Neutrophil (primary cell): ENCODE data around the gene MRPL34.
A peak's percentile ranks its signal among the peaks of the same experiment; 100 is the strongest.

Experiments
- H3K27ac ChIP-seq: fragments of 200-600 bp; sonication (generic); 2 replicates; pipeline ENCODE4 v1.5.1; 2016; ENCODE audit warnings: mild to moderate bottlenecking, moderate library complexity
- H3K27me3 ChIP-seq: fragments of 200-600 bp; sonication (generic); 2 replicates; pipeline ENCODE4 v1.6.0; 2016; ENCODE audit warnings: mild to moderate bottlenecking
- H3K36me3 ChIP-seq: fragments of 200-600 bp; sonication (generic); 2 replicates; pipeline ENCODE4 v1.5.1; 2017
- H3K4me1 ChIP-seq, 2 experiments: fragments of 200-600 bp in 1 of 2; sonication (generic) in 1 of 2; 1 replicate in 1 of 2; 2 replicates in 1 of 2; pipeline versions ENCODE4 v1.5.1 to v1.6.1; 2013 to 2016; ENCODE audit warnings: low read depth in 1 of 2, low read length in 1 of 2, mild to moderate bottlenecking in 1 of 2, moderate library complexity in 1 of 2; ENCODE audit not compliant: control insufficient read depth in 1 of 2, insufficient read depth in 1 of 2
- H3K4me3 ChIP-seq, 2 experiments: fragments of 200-600 bp in 1 of 2; sonication (generic) in 1 of 2; 1 replicate in 1 of 2; 2 replicates in 1 of 2; pipeline ENCODE4 v1.5.1; 2013 to 2016; ENCODE audit warnings: low read depth in 1 of 2, low read length in 1 of 2, mild to moderate bottlenecking in 1 of 2, moderate library complexity in 1 of 2
- H3K9me3 ChIP-seq: fragments of 200-600 bp; sonication (generic); 2 replicates; pipeline ENCODE4 v1.5.1; 2016
- TF ChIP-seq, protein P1 (sequence below): fragments of 200-600 bp; sonication (generic); IDR thresholded peaks from 2 replicates; pipeline ENCODE4 v1.5.1; 2016; ENCODE audit warnings: antibody characterized with exemption

Gene MRPL34

GRCh38 chr19:17305517-17306284, at the start of gene MRPL34:
TSS of gene MRPL34 (plus strand) at chr19:17305872. CDS start at chr19:17305893, 21 bp downstream.
- Histone ChIP-seq H3K27me3 (no peaks in the 10 kb centered on the region), H3K4me1 (peaks cover 55 to 58% of the 10 kb centered on the region in 2 experiments), H3K4me3 (peak within 1 kb of the TSS; percentile 73 to 93), H3K36me3 (no peaks in the 10 kb centered on the region), H3K9me3 (no peaks in the 10 kb centered on the region), H3K27ac (peak within 1 kb of the TSS; percentile 85)
- TF ChIP-seq, protein P1, sequence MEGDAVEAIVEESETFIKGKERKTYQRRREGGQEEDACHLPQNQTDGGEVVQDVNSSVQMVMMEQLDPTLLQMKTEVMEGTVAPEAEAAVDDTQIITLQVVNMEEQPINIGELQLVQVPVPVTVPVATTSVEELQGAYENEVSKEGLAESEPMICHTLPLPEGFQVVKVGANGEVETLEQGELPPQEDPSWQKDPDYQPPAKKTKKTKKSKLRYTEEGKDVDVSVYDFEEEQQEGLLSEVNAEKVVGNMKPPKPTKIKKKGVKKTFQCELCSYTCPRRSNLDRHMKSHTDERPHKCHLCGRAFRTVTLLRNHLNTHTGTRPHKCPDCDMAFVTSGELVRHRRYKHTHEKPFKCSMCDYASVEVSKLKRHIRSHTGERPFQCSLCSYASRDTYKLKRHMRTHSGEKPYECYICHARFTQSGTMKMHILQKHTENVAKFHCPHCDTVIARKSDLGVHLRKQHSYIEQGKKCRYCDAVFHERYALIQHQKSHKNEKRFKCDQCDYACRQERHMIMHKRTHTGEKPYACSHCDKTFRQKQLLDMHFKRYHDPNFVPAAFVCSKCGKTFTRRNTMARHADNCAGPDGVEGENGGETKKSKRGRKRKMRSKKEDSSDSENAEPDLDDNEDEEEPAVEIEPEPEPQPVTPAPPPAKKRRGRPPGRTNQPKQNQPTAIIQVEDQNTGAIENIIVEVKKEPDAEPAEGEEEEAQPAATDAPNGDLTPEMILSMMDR, result peak; percentile 91

DNA sequence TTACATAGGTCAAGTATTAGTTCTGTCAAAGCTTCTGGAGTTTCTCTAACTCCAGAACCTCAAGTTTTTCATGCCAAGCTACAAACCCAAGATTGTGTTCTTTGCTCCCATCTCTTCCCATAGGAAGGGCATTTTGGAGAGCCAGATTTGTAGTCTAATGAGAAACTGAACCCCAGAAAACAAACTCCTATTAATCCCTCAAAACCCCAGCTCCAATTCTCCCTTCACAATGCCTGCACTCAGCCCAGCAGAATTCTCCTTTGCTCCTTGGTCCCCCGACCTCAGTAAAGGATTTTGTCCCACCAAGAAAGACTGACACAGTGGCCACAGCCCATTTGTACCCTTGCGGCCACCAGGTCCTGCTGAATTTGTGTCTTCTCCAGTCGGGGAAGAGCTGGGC, 49.5 kb upstream of the MRPL34 start:
- H3K4me1 ChIP-seq, result peaks cover 0 to 4% of the 10 kb centered on the region in 2 experiments
- no peaks in the 10 kb centered on the region for H3K36me3 ChIP-seq

DNA sequence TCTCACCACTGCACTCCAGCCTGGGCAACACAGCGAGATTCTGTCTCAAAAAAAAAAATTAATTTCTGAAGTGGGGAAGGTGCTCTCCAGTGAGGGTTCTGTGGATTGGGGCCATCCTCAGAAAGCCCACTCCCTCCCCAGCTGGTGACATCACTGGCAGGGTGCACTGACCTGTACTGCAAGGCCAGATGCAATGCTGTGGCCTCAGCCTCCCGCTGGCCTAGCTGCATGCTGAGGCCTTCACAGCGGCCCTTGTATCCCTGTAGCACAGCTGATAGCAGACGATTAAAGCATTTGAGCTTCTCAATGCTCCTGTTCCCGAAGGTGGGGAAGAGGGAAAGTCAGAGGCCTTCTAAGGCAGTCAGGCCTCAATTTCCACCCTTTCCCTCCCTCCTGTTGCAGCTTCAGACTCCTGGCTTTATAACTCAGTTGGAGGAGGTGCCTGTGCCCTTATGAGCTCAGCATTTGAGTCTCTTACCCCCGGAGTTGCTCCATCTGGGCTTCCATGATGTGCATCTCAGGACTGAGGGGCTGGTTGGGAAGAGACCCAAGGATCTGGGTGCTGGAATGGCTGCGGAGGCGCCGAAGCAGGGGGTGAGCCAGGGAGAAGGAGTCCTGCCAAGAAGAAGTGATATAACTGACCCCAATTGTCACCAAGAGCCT, 46.4 kb upstream of the MRPL34 start:
- H3K4me1 ChIP-seq, result peaks cover 0 to 4% of the 10 kb centered on the region in 2 experiments
- no peaks in the 10 kb centered on the region for H3K36me3 ChIP-seq
- no peak overlapping the region for H3K4me3 ChIP-seq
- no peaks in the 10 kb centered on the region for H3K27me3 ChIP-seq
- TF ChIP-seq, protein P1, result no peak
- H3K27ac ChIP-seq, result no peak overlapping the region
- H3K9me3 ChIP-seq, result no peaks in the 10 kb centered on the region

More for the DNA sequence above, 49.5 kb upstream of the MRPL34 start:
- Histone ChIP-seq H3K27ac (no peak overlapping the region), H3K27me3 (no peaks in the 10 kb centered on the region), H3K4me3 (no peak overlapping the region), H3K9me3 (no peaks in the 10 kb centered on the region)
- TF ChIP-seq, protein P1, result no peak

DNA sequence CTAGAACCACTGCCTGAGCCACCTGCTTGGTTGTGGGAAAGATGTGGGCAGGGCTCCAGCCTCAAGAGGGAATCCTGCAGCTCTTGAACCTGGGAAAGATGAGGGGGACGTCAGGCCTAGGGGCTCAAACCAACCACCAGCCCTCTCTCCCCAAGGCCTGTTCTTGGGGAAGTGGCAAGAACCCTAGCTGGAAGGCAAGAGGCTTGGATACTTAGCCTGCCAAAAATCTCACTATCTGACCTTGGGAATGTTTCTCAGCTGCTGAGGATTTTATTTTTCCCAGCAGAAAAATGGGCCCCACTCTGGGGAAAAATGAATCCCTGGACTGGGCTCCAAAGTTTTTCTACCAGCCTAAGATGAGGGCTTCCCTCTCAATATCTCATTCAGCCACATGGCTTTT, 45.7 kb upstream of the MRPL34 start:
- H3K27me3 ChIP-seq, result no peaks in the 10 kb centered on the region
- H3K4me3 ChIP-seq, result no peak overlapping the region
- peaks cover 1 to 4% of the 10 kb centered on the region in 2 experiments for H3K4me1 ChIP-seq
- no peak overlapping the region for H3K27ac ChIP-seq
- no peaks in the 10 kb centered on the region for H3K36me3 ChIP-seq
- no peaks in the 10 kb centered on the region for H3K9me3 ChIP-seq
- TF ChIP-seq, protein P1, result no peak

DNA sequence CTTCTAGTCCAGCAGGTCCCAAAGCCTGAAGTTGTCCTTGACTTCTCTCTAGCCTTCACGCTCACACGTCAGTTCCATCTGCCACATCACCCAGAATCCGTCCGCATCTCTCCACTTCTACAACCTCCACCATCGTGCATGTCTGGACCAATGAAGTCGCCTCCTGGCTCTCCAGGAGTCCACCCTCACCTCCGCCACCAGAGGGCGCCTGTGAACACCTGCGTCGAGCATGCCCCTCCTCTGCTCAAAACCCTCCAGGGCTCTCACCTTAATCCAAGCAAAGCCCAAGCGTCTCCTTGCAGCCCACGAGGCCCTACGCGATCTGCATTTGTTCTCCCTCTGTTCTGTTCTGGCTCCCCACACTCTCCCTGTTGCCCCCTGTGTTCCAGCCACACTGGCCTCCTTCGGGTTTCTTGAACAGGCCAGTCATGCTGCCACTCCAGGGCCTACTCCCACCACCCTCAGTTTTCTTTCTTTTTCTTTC, 44.8 kb upstream of the MRPL34 start:
- Histone ChIP-seq H3K9me3 (no peaks in the 10 kb centered on the region), H3K36me3 (no peaks in the 10 kb centered on the region), H3K27me3 (no peaks in the 10 kb centered on the region), H3K27ac (no peak overlapping the region), H3K4me3 (no peak overlapping the region), H3K4me1 (peaks cover 3 to 4% of the 10 kb centered on the region in 2 experiments)
- TF ChIP-seq, protein P1, result peak; percentile 94
